ENCODE results near the gene ADARB2. TPM values are rescaled to one million over a fixed set of nuclear protein-coding genes. Genes with fewer than 3 reads are reported as not detected.

ADARB2 gene
- total RNA-seq, 1 donor from 2014 or later = 0.11 TPM

GRCh38 chr10:1133495-1134045 lies 603.8 kb downstream of the ADARB2 start:
- H3K36me3 ChIP-seq = peaks cover 35% of the 10 kb centered on the region
- no peak overlapping the region for H3K27ac ChIP-seq (replicated peaks)
- peaks cover 4% of the 10 kb centered on the region for H3K9me3 ChIP-seq (replicated peaks)
- H3K4me3 ChIP-seq = no peak overlapping the region
- H3K4me1 ChIP-seq = no peaks in the 10 kb centered on the region
- intact Hi-C loops (cut with micrococcal nuclease) = no loop called here
- H3K27me3 ChIP-seq (ENCODE audit: low read depth) = no peaks in the 10 kb centered on the region
- DNase-seq = no peak
- TF ChIP-seq CTCF (IDR thresholded peaks at IDR 0.05; ENCODE audit: borderline replicate concordance) = no peak

- Histone ChIP-seq H3K9me3 (replicated peaks) (no peaks in the 10 kb centered on the region), H3K27ac (replicated peaks) (no peak overlapping the region), H3K36me3 (peaks cover 45% of the 10 kb centered on the region), H3K27me3 (ENCODE audit: low read depth) (no peaks in the 10 kb centered on the region), H3K4me1 (peaks cover 8% of the 10 kb centered on the region), H3K4me3 (no peak overlapping the region)
- intact Hi-C loops (cut with micrococcal nuclease) = no loop called here
- no peak for TF ChIP-seq CTCF (IDR thresholded peaks at IDR 0.05; ENCODE audit: borderline replicate concordance)
- no peak for DNase-seq
These were observed 604.7 kb downstream of the ADARB2 start for GRCh38 chr10:1132584-1132983.

- Histone ChIP-seq H3K36me3 (peaks cover 55% of the 10 kb centered on the region), H3K27ac (replicated peaks) (no peak overlapping the region), H3K4me3 (no peak overlapping the region), H3K27me3 (ENCODE audit: low read depth) (no peaks in the 10 kb centered on the region), H3K4me1 (peaks cover 9% of the 10 kb centered on the region), H3K9me3 (replicated peaks) (no peaks in the 10 kb centered on the region)
- intact Hi-C loops (cut with micrococcal nuclease) = no loop called here
- no peak for TF ChIP-seq CTCF (IDR thresholded peaks at IDR 0.05; ENCODE audit: borderline replicate concordance)
- no peak for DNase-seq
These were observed 606.1 kb downstream of the ADARB2 start for GRCh38 chr10:1130995-1131790.

- no peak for DNase-seq
These were observed 607.1 kb downstream of the ADARB2 start for GRCh38 chr10:1130226-1130625.

GRCh38 chr10:1128649-1129048 lies 608.7 kb downstream of the ADARB2 start:
- H3K4me1 ChIP-seq = peaks cover 9% of the 10 kb centered on the region
- H3K27ac ChIP-seq (replicated peaks) = no peak overlapping the region
- H3K36me3 ChIP-seq = peaks cover 80% of the 10 kb centered on the region
- H3K27me3 ChIP-seq (ENCODE audit: low read depth) = no peaks in the 10 kb centered on the region
- no peaks in the 10 kb centered on the region for H3K9me3 ChIP-seq (replicated peaks)
- intact Hi-C loops (cut with micrococcal nuclease) = no loop called here
- no peak for TF ChIP-seq CTCF (IDR thresholded peaks at IDR 0.05; ENCODE audit: borderline replicate concordance)
- H3K4me3 ChIP-seq = no peak overlapping the region
- no peak for DNase-seq

More at GRCh38 chr10:1130226-1130625, 607.1 kb downstream of the ADARB2 start:
- H3K27ac ChIP-seq (replicated peaks) = no peak overlapping the region
- no peak for TF ChIP-seq CTCF (IDR thresholded peaks at IDR 0.05; ENCODE audit: borderline replicate concordance)
- peaks cover 9% of the 10 kb centered on the region for H3K4me1 ChIP-seq
- H3K4me3 ChIP-seq = no peak overlapping the region
- no peaks in the 10 kb centered on the region for H3K27me3 ChIP-seq (ENCODE audit: low read depth)
- intact Hi-C loops (cut with micrococcal nuclease) = no loop called here
- H3K9me3 ChIP-seq (replicated peaks) = no peaks in the 10 kb centered on the region
- H3K36me3 ChIP-seq = peaks cover 64% of the 10 kb centered on the region

All from left ventricle myocardium inferior (tissue), 1 donor.